Body of pancreas (tissue), 4 donors: ENCODE measurements around the gene TENM3. TPM values are rescaled to one million over a fixed set of nuclear protein-coding genes. Genes with fewer than 3 reads are reported as not detected.

Experiments used
- ATAC-seq: fragments of 150-250 bp; one replicate; pipeline ENCODE4 v1.9.1; 2016
- DNase-seq, 4 donors: peaks; one replicate each; pipeline ENCODE4 v3.0.0-alpha.2; 2019
- H3K27ac ChIP-seq, 4 donors: fragments of 200-600 bp; sonication (generic); 1 replicate in 3 of 4; 2 replicates in 1 of 4; pipeline versions ENCODE4 v1.5.1 to v1.6.1; 2016 to 2019; ENCODE audit warnings: mild to moderate bottlenecking in 1 of 4, mixed read lengths in 1 of 4, moderate library complexity in 1 of 4
- H3K27me3 ChIP-seq, 2 donors: fragments of 200-600 bp; sonication (generic); one replicate each; pipeline ENCODE4 v1.6.0; 2016; ENCODE audit warnings: mild to moderate bottlenecking in 1 of 2
- H3K36me3 ChIP-seq, 2 donors: fragments of 200-600 bp; sonication (generic); replicated peaks in 1 of 2; 2 replicates each; pipeline ENCODE4 v1.5.1; 2016; ENCODE audit warnings: low read depth in 2 of 2; ENCODE audit not compliant: insufficient read depth in 1 of 2
- H3K4me1 ChIP-seq: fragments of 200-600 bp; sonication (generic); one replicate; pipeline ENCODE4 v1.6.0; 2016
- H3K4me3 ChIP-seq, 2 donors: fragments of 200-600 bp; sonication (generic); 1 replicate in 1 of 2; 2 replicates in 1 of 2; pipeline ENCODE4 v1.5.1; 2016 to 2019
- H3K9me3 ChIP-seq, 3 donors: fragments of 200-600 bp; sonication (generic); 1 replicate in 2 of 3; 2 replicates in 1 of 3; pipeline ENCODE4 v1.5.1; 2016
- CTCF ChIP-seq, 7 experiments: fragments of 450-650 bp in 4 of 7; fragments of 200-600 bp in 3 of 7; sonication (generic) in 3 of 7; IDR thresholded peaks; one replicate each; pipeline ENCODE4 v1.5.1; 2016 to 2019; ENCODE audit warnings: antibody characterized with exemption in 7 of 7
- POLR2A ChIP-seq, 3 donors: fragments of 450-650 bp; IDR thresholded peaks; one replicate each; pipeline ENCODE4 v1.6.1; 2016; ENCODE audit warnings: antibody characterized with exemption in 3 of 3, mild to moderate bottlenecking in 2 of 3
- WGBS, 2 donors: methylation state at CpG; one replicate each; pipeline ENCODE4 v1.1.5; 2017; 5-methylcytosine and 5-hydroxymethylcytosine counted together
- intact Hi-C: fragments of 100-400 bp; cut with DNase I; formaldehyde crosslinking; loops from one replicate; pipeline ENCODE4 v1.15.1; 2023
- total RNA-seq, 2 donors: library from RNA; depleted of rRNA; stranded (reverse); fragments of >200 nt; gene quantifications; one replicate each; pipeline ENCODE4 v1.1.0, GENCODE V29; 2016

TENM3 gene
- total RNA-seq, 2 donors from 2014 or later: 2.3 to 9.6 TPM

DNA sequence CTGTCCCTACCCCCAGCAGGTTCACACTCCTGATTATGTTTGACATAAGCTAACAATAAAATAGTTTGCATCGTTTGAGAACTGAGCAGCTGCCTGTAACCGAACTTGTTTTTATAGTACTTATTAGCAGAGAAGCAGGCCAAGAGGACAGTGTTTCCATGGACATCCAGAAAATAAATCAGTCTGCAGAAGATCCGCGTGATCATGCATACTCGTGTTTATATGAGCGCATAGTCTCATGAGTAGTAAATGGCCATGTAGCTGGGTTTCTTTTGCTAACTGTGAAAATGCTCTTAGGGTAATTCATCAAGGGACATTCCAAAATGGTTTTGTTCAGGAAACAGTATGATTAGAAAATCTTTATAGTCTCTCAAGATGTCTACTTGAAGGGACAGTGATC lies 384.8 kb downstream of the TENM3 start:
- intact Hi-C loops: no loop called here
- Histone ChIP-seq H3K4me3 (no peak overlapping the region), H3K27ac (no peak overlapping the region), H3K36me3 (no peaks in the 10 kb centered on the region), H3K27me3 (no peaks in the 10 kb centered on the region), H3K4me1 (no peaks in the 10 kb centered on the region), H3K9me3 (no peaks in the 10 kb centered on the region)
- no peak for ATAC-seq
- WGBS, 2 donors: 40 to 47% methylated on average over 6 of the region's 6 CpGs
- TF ChIP-seq POLR2A (IDR thresholded peaks at IDR 0.05) (no peak), CTCF (IDR thresholded peaks at IDR 0.05) (no peak)
- DNase-seq: no peak

DNA sequence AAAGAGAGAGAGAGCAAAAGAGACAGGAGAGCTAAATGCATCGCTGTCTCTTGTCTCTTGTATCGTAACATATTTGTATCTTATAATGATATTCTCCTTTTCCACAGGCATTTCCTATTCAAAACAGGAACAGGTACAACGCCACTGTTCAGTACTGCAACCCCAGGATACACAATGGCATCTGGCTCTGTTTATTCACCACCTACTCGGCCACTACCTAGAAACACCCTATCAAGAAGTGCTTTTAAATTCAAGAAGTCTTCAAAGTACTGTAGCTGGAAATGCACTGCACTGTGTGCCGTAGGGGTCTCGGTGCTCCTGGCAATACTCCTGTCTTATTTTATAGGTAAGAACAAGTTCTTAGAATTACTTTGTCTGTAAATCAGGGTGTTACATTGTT lies 385.3 kb downstream of the TENM3 start:
- no peak overlapping the region for H3K4me3 ChIP-seq
- no peaks in the 10 kb centered on the region for H3K27me3 ChIP-seq
- no peaks in the 10 kb centered on the region for H3K9me3 ChIP-seq
- intact Hi-C loops: no loop called here
- WGBS, 2 donors: 79 to 86% methylated on average over 6 of the region's 6 CpGs
- no peaks in the 10 kb centered on the region for H3K4me1 ChIP-seq
- no peak for DNase-seq
- TF ChIP-seq CTCF (IDR thresholded peaks at IDR 0.05) (no peak), POLR2A (IDR thresholded peaks at IDR 0.05) (no peak)
- no peaks in the 10 kb centered on the region for H3K36me3 ChIP-seq
- no peak overlapping the region for H3K27ac ChIP-seq
- ATAC-seq: no peak

- no peak for DNase-seq
- TF ChIP-seq POLR2A (IDR thresholded peaks at IDR 0.05): no peak
- ATAC-seq: no peak
- intact Hi-C loops: no loop called here
- H3K4me3 ChIP-seq: no peak overlapping the region
- no peaks in the 10 kb centered on the region for H3K36me3 ChIP-seq
- H3K4me1 ChIP-seq: no peaks in the 10 kb centered on the region
- H3K27me3 ChIP-seq: no peaks in the 10 kb centered on the region
- H3K27ac ChIP-seq: no peak overlapping the region
- no peaks in the 10 kb centered on the region for H3K9me3 ChIP-seq
- WGBS, 2 donors: 90 to 92% methylated on average over 3 of the region's 3 CpGs
Observed at GRCh38 chr4:182629096-182629495, 385.9 kb downstream of the TENM3 start.

DNA sequence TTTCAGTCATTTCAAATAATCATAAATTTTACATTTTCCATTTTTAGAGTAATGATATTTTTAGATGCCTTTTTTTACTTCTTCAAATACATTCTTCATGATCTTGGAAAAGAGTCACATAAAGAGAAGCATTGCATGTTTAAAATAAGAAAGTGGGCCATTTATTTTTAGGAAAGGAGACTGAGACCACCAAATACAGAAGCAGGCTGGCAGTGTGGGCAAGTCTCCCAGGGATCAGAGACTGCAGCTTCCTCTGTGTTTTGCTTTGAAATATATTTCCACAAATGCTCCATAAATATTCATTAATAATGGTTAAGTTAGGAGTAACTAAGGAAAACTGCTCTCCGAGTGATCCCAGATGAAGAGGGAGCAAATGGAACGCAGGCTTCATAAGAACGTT lies 397.3 kb downstream of the TENM3 start:
- Histone ChIP-seq H3K27ac (no peak overlapping the region), H3K36me3 (no peaks in the 10 kb centered on the region), H3K4me3 (no peak overlapping the region), H3K4me1 (no peaks in the 10 kb centered on the region), H3K9me3 (no peaks in the 10 kb centered on the region), H3K27me3 (no peaks in the 10 kb centered on the region)
- ATAC-seq: no peak
- intact Hi-C loops: no loop called here
- TF ChIP-seq CTCF (IDR thresholded peaks at IDR 0.05) (no peak), POLR2A (IDR thresholded peaks at IDR 0.05) (no peak)
- 42 to 52% methylated on average over 3 of the region's 3 CpGs for WGBS, 2 donors
- no peak for DNase-seq

GRCh38 chr4:182640932-182641331 lies 397.7 kb downstream of the TENM3 start:
- H3K9me3 ChIP-seq: no peaks in the 10 kb centered on the region
- no peak overlapping the region for H3K27ac ChIP-seq
- no peaks in the 10 kb centered on the region for H3K4me1 ChIP-seq
- TF ChIP-seq CTCF (IDR thresholded peaks at IDR 0.05) (no peak), POLR2A (IDR thresholded peaks at IDR 0.05) (no peak)
- ATAC-seq (no peak), DNase-seq (peak in 1 of 4 donors; percentile 10)
- WGBS, 2 donors: 28% methylated on average over 8 of the region's 8 CpGs
- no peak overlapping the region for H3K4me3 ChIP-seq
- no peaks in the 10 kb centered on the region for H3K36me3 ChIP-seq
- intact Hi-C loops: no loop called here
- H3K27me3 ChIP-seq: no peaks in the 10 kb centered on the region
